Measurements from ENCODE around the gene DQX1.
A peak's percentile ranks its signal among the peaks of the same experiment; 100 is the strongest.
"Not testable (repeated sequence)": the region's sequence is repeated elsewhere in the genome, so short reads cannot be mapped to it uniquely, and the experiment has no call there.

DQX1 gene, protein sequence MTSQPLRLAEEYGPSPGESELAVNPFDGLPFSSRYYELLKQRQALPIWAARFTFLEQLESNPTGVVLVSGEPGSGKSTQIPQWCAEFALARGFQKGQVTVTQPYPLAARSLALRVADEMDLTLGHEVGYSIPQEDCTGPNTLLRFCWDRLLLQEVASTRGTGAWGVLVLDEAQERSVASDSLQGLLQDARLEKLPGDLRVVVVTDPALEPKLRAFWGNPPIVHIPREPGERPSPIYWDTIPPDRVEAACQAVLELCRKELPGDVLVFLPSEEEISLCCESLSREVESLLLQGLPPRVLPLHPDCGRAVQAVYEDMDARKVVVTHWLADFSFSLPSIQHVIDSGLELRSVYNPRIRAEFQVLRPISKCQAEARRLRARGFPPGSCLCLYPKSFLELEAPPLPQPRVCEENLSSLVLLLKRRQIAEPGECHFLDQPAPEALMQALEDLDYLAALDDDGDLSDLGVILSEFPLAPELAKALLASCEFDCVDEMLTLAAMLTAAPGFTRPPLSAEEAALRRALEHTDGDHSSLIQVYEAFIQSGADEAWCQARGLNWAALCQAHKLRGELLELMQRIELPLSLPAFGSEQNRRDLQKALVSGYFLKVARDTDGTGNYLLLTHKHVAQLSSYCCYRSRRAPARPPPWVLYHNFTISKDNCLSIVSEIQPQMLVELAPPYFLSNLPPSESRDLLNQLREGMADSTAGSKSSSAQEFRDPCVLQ

DNA sequence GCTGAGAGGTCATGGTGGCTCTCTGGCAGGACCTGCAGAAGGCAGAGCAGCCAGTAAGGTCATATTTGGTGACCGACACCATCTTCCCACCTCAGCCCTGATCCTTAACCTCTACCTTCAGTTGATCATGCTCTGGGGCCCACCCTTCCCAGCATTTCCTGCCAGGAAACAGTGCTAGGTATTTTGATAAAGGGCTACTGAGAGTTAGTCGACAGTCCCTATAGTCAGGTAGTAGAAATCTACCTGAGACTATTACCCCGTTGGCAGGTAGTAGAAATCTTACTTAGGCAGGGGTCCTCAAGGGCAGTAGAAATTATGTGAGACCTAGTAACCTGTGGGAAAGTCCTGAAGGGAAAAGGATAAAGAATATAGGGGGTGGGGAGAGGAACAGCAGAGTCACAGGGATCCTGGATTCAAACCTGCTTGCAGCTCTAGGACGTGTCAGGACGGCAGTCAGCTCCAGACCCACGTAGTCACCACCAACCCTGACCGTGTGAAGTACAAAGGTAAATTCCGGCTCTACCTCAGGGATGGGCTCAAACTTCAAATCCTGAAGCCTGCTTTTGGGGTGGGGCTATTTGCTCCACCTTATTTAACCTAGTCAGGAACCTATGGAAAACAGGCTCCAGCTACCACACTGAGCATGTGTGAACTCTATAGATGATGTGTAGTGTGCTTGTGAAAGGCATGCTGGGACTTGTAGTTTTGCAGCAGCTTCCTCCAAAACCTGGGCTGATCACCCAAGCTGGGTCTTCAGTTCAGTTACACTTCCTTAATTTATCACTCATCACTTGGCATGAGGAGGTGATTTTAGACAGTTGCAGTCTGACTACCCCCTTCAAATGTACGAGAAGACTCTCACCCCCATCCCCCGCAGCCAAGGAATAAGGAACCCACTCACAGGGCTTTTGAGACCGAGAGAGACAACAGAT is at the start of gene DQX1:
TSS of gene DQX1 (minus strand) at position 515 of the 932 bp plus-strand sequence. CDS start at position 13, 502 bp downstream.
- peak; percentile 20 for DNase-seq (ENCODE audit: low spot score)

GRCh38 chr2:74575320-74575719 is 49.3 kb upstream of the DQX1 start:
- DNase-seq (ENCODE audit: low spot score), result no peak

DNA sequence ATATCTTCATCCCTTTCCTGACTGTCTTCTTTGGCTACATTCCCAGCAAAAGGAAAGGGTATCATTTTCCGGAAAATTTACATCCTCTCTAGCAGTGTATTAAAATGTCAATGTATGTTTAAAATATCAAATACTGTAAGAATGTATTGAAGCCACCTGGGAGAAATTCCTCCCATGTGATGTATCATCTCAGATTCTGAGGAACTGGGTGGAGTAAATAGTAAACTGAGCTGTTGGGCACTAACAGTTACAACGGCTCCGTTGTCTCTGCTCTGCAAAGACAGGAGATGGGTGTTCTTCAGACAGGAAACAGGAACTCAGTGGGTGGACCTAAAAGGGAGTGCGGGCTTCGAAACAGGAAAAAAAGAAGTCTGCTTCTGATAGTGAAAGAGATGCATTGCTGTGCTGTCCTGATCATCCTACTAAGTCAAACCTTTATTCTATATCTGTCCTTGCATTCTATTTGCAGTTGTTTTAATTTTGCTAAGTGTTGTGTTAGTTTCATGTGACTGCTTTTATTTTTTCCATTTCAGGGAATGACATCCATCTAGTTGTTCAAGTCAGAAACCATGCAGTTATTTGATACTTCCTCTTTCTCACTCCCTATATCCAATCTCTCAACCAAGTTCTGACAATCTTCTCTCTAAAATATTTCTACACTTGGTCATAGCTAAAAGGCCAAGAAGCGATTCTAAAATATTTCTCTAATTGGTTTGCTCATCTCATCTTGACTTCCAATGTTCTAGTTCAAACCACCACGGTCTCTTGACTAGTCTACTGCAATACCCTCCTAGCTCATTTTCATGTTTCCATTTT is 47.9 kb upstream of the DQX1 start:
- DNase-seq (ENCODE audit: low spot score), result peak; percentile 46

- DNase-seq (ENCODE audit: low spot score), result no peak
Measured at GRCh38 chr2:74572178-74572925, 46.3 kb upstream of the DQX1 start.

- DNase-seq (ENCODE audit: low spot score), result no peak
Measured at GRCh38 chr2:74571058-74571457, 45.0 kb upstream of the DQX1 start.

DNA sequence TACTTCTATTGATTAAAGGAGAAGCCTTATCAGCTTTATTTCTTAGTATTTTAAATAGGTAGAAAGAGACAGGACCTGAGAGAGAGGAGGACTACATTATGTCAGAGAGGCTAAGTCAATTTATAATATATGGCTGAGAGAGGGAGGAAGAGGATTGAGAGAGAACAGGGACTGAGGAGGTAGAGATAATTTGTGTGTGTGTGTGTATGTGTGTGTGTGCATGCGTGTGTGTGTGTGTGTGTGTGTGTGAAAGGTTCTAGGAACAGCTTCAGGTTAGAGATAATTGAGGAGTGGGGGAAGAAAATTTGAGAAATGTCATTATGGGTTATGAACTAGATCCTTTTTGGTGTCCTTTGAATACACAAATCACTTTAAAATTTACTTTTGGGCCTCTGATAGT is 43.7 kb upstream of the DQX1 start:
- no peak for DNase-seq (ENCODE audit: low spot score)

DNA sequence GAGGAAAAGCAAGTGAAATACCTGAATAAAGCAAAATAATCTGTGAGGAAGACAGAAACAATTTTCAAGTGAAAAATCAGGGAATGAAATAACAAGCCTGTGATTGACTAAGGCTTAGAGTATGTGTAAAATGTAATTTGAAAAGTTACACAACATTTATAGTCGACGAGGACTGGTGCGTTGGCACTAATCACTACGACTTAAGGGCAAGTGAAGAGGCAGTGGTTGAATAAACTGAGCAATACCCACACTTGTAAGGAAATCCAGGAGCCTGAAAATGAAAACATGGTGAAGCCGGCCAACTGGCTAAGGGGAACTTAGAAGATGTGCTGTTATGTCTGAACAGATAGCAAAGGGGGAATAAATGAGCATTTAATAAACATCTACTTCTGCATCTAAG is 41.9 kb upstream of the DQX1 start:
- no peak for DNase-seq (ENCODE audit: low spot score)

- no peak for DNase-seq (ENCODE audit: low spot score)
Measured at GRCh38 chr2:74566754-74567085, 40.7 kb upstream of the DQX1 start.

- DNase-seq (ENCODE audit: low spot score), result no peak
Measured at GRCh38 chr2:74566076-74566753, 40.2 kb upstream of the DQX1 start.

DNA sequence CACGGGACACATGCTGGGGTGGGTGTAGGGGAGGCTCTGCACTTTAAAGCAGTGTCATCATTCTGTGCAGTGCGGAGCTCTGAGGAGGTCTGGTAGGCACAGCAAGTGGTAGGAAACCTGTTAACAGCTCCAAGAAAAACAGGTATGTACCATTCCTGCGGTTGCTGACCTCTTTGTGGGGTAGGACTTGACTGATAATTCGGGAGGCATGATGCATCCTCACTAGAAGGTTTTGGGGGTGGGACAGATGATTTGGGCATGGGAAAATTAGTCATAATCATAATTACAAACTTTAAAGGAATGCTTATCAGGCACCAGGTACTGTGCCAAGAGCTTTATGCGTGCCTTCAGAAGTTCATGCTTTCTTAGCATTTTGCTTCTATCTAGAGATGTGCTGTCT is 38.2 kb upstream of the DQX1 start:
- no peak for DNase-seq (ENCODE audit: low spot score)

- DNase-seq (ENCODE audit: low spot score), result no peak
Measured at GRCh38 chr2:74562126-74562775, 36.2 kb upstream of the DQX1 start.

DNA sequence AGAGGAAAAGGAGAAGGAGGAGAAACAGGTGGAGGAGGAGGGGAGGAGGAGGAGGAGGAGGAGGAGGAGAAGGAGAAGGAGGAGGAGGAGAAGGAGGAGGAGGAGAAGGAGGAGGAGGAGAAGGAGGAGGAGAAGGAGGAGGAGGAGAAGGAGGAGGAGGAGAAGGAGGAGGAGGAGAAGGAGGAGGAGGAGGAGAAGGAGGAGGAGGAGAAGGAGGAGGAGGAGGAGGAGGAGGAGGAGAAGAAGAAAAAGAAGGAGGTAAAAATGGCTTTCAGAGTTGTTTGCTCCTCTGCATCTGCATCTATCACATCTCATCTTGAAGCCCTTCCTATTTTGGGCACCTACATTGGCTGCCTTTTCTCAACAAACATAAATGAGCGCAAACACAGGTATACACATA is 35.0 kb upstream of the DQX1 start:
- not testable (repeated sequence) for DNase-seq (ENCODE audit: low spot score)

GRCh38 chr2:74560591-74560990 is 34.6 kb upstream of the DQX1 start:
- DNase-seq (ENCODE audit: low spot score), result no peak

GRCh38 chr2:74559912-74560311 is 33.9 kb upstream of the DQX1 start:
- DNase-seq (ENCODE audit: low spot score), result no peak

- DNase-seq (ENCODE audit: low spot score), result no peak
Measured at GRCh38 chr2:74558284-74559230, 32.5 kb upstream of the DQX1 start.

GRCh38 chr2:74556831-74557370 is 30.9 kb upstream of the DQX1 start:
- DNase-seq (ENCODE audit: low spot score), result no peak

- no peak for DNase-seq (ENCODE audit: low spot score)
Measured at GRCh38 chr2:74556159-74556558, 30.1 kb upstream of the DQX1 start.

DNA sequence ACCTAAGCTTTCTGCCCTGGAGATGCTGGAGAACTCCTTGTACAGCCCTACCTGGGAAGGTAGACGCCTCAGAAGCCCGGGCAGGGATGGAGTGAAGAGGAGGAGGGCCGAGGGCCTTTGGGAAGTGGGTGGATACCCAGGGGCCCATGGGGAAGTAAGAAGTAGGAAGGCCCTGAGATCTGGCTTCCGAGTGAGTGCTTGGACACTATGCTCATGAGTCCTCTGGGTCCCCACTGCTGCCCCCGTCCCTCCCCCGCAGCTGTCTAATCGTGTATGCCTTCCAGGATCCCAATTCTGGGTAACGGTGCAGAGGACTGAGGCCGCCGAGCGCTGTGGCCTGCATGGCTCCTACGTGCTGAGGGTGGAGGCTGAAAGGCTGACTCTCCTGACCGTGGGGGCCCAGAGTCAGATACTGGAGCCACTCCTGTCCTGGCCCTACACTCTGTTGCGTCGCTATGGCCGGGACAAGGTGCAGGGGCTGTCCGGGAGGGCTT is 29.6 kb upstream of the DQX1 start:
- DNase-seq (ENCODE audit: low spot score), result no peak

All from CD4-positive, alpha-beta T cell treated with Interleukin-2 at 100 ng/mL for 4 hours (primary cell).